Stimulated activated CD8-positive, alpha-beta memory T cell treated with anti-CD3 and anti-CD28 coated beads, Interleukin-15, amount 100 ng/mL, for 4 hours (primary cell): ENCODE results near the gene SDC4.

ENCODE experiments used
- DNase-seq, 2 donors: peaks; one replicate each; pipeline ENCODE4 v3.0.0-alpha.2; 2020; ENCODE audit warnings: low read depth in 2 of 2

Gene SDC4

GRCh38 chr20:45343532-45344167 is 4.6 kb downstream of the SDC4 start:
- DNase-seq, result no peak

GRCh38 chr20:45342855-45343531 is 5.2 kb downstream of the SDC4 start:
- DNase-seq, result no peak

- DNase-seq, result no peak
Observed at GRCh38 chr20:45341939-45342854, 6.0 kb downstream of the SDC4 start.

GRCh38 chr20:45341579-45341938 is 6.7 kb downstream of the SDC4 start:
- no peak for DNase-seq

- no peak for DNase-seq
Observed at GRCh38 chr20:45340951-45341350, 7.3 kb downstream of the SDC4 start.

- DNase-seq, result no peak
Observed at GRCh38 chr20:45340236-45340847, 7.9 kb downstream of the SDC4 start.

GRCh38 chr20:45339799-45340198 is 8.4 kb downstream of the SDC4 start:
- no peak for DNase-seq

GRCh38 chr20:45339084-45339483 is 9.1 kb downstream of the SDC4 start:
- DNase-seq, result no peak

GRCh38 chr20:45338121-45339030 is 9.8 kb downstream of the SDC4 start:
- no peak for DNase-seq

- no peak for DNase-seq
Observed at GRCh38 chr20:45337367-45338120, 10.7 kb downstream of the SDC4 start.

GRCh38 chr20:45336530-45337366 is 11.5 kb downstream of the SDC4 start:
- no peak for DNase-seq

- no peak for DNase-seq
Observed at GRCh38 chr20:45330476-45330875, 17.7 kb downstream of the SDC4 start.

- no peak for DNase-seq
Observed at GRCh38 chr20:45329497-45330319, 18.5 kb downstream of the SDC4 start.

- no peak for DNase-seq
Observed at GRCh38 chr20:45328451-45328850, 19.8 kb downstream of the SDC4 start.

- no peak for DNase-seq
Observed at GRCh38 chr20:45325371-45325770, 22.9 kb downstream of the SDC4 start.

GRCh38 chr20:45323731-45324130 is 24.5 kb downstream of the SDC4 start:
- DNase-seq, result no peak

- no peak for DNase-seq
Observed at GRCh38 chr20:45322952-45323383, 25.3 kb downstream of the SDC4 start.

GRCh38 chr20:45320948-45321595 is 27.2 kb downstream of the SDC4 start:
- no peak for DNase-seq
